ENCODE data around the gene FGFR1OP2.
"Not testable (repeated sequence)": the region's sequence is repeated elsewhere in the genome, so short reads cannot be mapped to it uniquely, and the experiment has no call there.

FGFR1OP2 gene

GRCh38 chr12:26948309-26948708 lies 10.0 kb downstream of the FGFR1OP2 start:
- DNase-seq: no peak

- no peak for DNase-seq
Observed at GRCh38 chr12:26953447-26953846, 15.2 kb downstream of the FGFR1OP2 start.

- no peak for DNase-seq
Observed at GRCh38 chr12:26954027-26954426, 15.8 kb downstream of the FGFR1OP2 start.

- DNase-seq: not testable (repeated sequence)
Observed at GRCh38 chr12:26961391-26961790, 23.1 kb downstream of the FGFR1OP2 start.

- no peak for DNase-seq
Observed at GRCh38 chr12:26961803-26962202, 23.5 kb downstream of the FGFR1OP2 start.

GRCh38 chr12:26963413-26963812 lies 25.1 kb downstream of the FGFR1OP2 start:
- no peak for DNase-seq

- no peak for DNase-seq
Observed at GRCh38 chr12:26966842-26967241, 28.6 kb downstream of the FGFR1OP2 start.

GRCh38 chr12:26970136-26970535 lies 31.9 kb downstream of the FGFR1OP2 start:
- DNase-seq: no peak

- DNase-seq: peak; percentile 61
Observed at GRCh38 chr12:26971963-26972362, 33.7 kb downstream of the FGFR1OP2 start.

- no peak for DNase-seq
Observed at GRCh38 chr12:26976687-26977086, 38.4 kb downstream of the FGFR1OP2 start.

GRCh38 chr12:26978801-26979200 lies 40.5 kb downstream of the FGFR1OP2 start:
- DNase-seq: no peak

- DNase-seq: no peak
Observed at GRCh38 chr12:26979733-26980132, 41.5 kb downstream of the FGFR1OP2 start.

GRCh38 chr12:26982866-26983265 lies 44.6 kb downstream of the FGFR1OP2 start:
- no peak for DNase-seq

- no peak for DNase-seq
Observed at GRCh38 chr12:26987634-26988424, 49.6 kb downstream of the FGFR1OP2 start.

GRCh38 chr12:26988703-26989102 lies 50.4 kb downstream of the FGFR1OP2 start:
- no peak for DNase-seq

- no peak for DNase-seq
Observed at GRCh38 chr12:26989873-26990272, 51.6 kb downstream of the FGFR1OP2 start.

- DNase-seq: no peak
Observed at GRCh38 chr12:26991826-26992225, 53.6 kb downstream of the FGFR1OP2 start.

- DNase-seq: no peak
Observed at GRCh38 chr12:26994109-26994508, 55.8 kb downstream of the FGFR1OP2 start.

- DNase-seq: no peak
Observed at GRCh38 chr12:26995706-26996105, 57.4 kb downstream of the FGFR1OP2 start.

GRCh38 chr12:26997003-26997402 lies 58.7 kb downstream of the FGFR1OP2 start:
- DNase-seq: no peak

- DNase-seq: no peak
Observed at GRCh38 chr12:27000961-27001360, 62.7 kb downstream of the FGFR1OP2 start.

GRCh38 chr12:27001663-27002062 lies 63.4 kb downstream of the FGFR1OP2 start:
- DNase-seq: no peak

- no peak for DNase-seq
Observed at GRCh38 chr12:27002141-27002540, 63.9 kb downstream of the FGFR1OP2 start.

GRCh38 chr12:27003421-27004381 lies 65.4 kb downstream of the FGFR1OP2 start:
- no peak for DNase-seq
